H9 (cell line): Measurements from ENCODE around the gene RXFP3. TPM values are rescaled to one million over a fixed set of nuclear protein-coding genes. Genes with fewer than 3 reads are reported as not detected.

Experiments
- DNase-seq: peaks from one replicate; pipeline ENCODE4 v3.0.0-alpha.2; 2017
- H2AFZ ChIP-seq: one replicate; pipeline ENCODE4 v1.6.1; 2013; ENCODE audit warnings: mild to moderate bottlenecking, low read length, control low read depth, moderate library complexity
- H2AK5ac ChIP-seq: 2 replicates; pipeline ENCODE4 v1.6.1; 2013; ENCODE audit warnings: low read length, control low read depth, mixed read lengths; ENCODE audit not compliant: insufficient read length
- H2BK120ac ChIP-seq: one replicate; pipeline ENCODE4 v1.6.1; 2013; ENCODE audit warnings: low read depth, mild to moderate bottlenecking, low read length, control low read depth, inconsistent platforms; ENCODE audit not compliant: poor library complexity, severe bottlenecking
- H2BK12ac ChIP-seq: 2 replicates; pipeline ENCODE4 v1.6.1; 2013; ENCODE audit warnings: low read length, control low read depth, mixed read lengths, low read depth; ENCODE audit not compliant: insufficient read length
- H2BK15ac ChIP-seq: 2 replicates; pipeline ENCODE4 v1.6.1; 2013; ENCODE audit warnings: low read depth, low read length, control low read depth
- H2BK20ac ChIP-seq: one replicate; pipeline ENCODE4 v1.6.1; 2013; ENCODE audit warnings: low read depth, mild to moderate bottlenecking, low read length, control low read depth, inconsistent platforms; ENCODE audit not compliant: poor library complexity, severe bottlenecking
- H2BK5ac ChIP-seq: 2 replicates; pipeline ENCODE4 v1.6.1; 2013; ENCODE audit warnings: low read length, control low read depth, mixed read lengths; ENCODE audit not compliant: insufficient read length
- H3K14ac ChIP-seq: 2 replicates; pipeline ENCODE4 v1.6.1; 2013; ENCODE audit warnings: low read length, control low read depth; ENCODE audit not compliant: insufficient read depth
- H3K18ac ChIP-seq: 2 replicates; pipeline ENCODE4 v1.6.1; 2013; ENCODE audit warnings: low read depth, mild to moderate bottlenecking, mixed read lengths, low read length, control low read depth; ENCODE audit not compliant: insufficient read length
- H3K23ac ChIP-seq: 2 replicates; pipeline ENCODE4 v1.6.1; 2013; ENCODE audit warnings: low read length, control low read depth, mixed read lengths, low read depth; ENCODE audit not compliant: insufficient read length
- H3K23me2 ChIP-seq: 2 replicates; pipeline ENCODE4 v1.6.1; 2013; ENCODE audit warnings: low read depth, mild to moderate bottlenecking, mixed read lengths, low read length, control low read depth; ENCODE audit not compliant: insufficient read length, poor library complexity, severe bottlenecking
- H3K27ac ChIP-seq: 2 replicates; pipeline ENCODE4 v1.5.1; 2013; ENCODE audit warnings: low read length, control low read depth, mixed read lengths, low read depth; ENCODE audit not compliant: insufficient read length
- H3K27me3 ChIP-seq: 2 replicates; pipeline ENCODE4 v1.6.1; 2013; ENCODE audit warnings: low read length, control low read depth, inconsistent platforms; ENCODE audit not compliant: insufficient read depth
- H3K4ac ChIP-seq: 2 replicates; pipeline ENCODE4 v1.6.1; 2013; ENCODE audit warnings: low read depth, mild to moderate bottlenecking, control low read depth, inconsistent platforms, low read length, moderate library complexity
- H3K4me1 ChIP-seq: 2 replicates; pipeline ENCODE4 v1.6.1; 2013; ENCODE audit warnings: low read length, control low read depth, inconsistent platforms; ENCODE audit not compliant: insufficient read depth
- H3K4me2 ChIP-seq: 2 replicates; pipeline ENCODE4 v1.6.1; 2013; ENCODE audit warnings: low read length, control low read depth, mixed read lengths; ENCODE audit not compliant: insufficient read length, insufficient read depth
- H3K56ac ChIP-seq: 2 replicates; pipeline ENCODE4 v1.6.1; 2013; ENCODE audit warnings: low read depth, mild to moderate bottlenecking, mixed read lengths, low read length, control low read depth; ENCODE audit not compliant: insufficient read length
- H3K79me1 ChIP-seq: 2 replicates; pipeline ENCODE4 v1.6.1; 2013; ENCODE audit warnings: low read depth, mild to moderate bottlenecking, moderate library complexity, low read length, control low read depth, inconsistent platforms; ENCODE audit not compliant: insufficient read depth, poor library complexity, severe bottlenecking
- H3K79me2 ChIP-seq: 2 replicates; pipeline ENCODE4 v1.6.1; 2013; ENCODE audit warnings: low read length, control low read depth, inconsistent platforms; ENCODE audit not compliant: insufficient read depth
- H3K9ac ChIP-seq: 2 replicates; pipeline ENCODE4 v1.6.1; 2013; ENCODE audit warnings: low read length, control low read depth, mixed read lengths; ENCODE audit not compliant: insufficient read length; ENCODE audit errors: extremely low read depth
- H3K9me3 ChIP-seq: one replicate; pipeline ENCODE4 v1.6.1; 2013; ENCODE audit warnings: low read depth, low read length, inconsistent platforms; ENCODE audit not compliant: control insufficient read depth
- H3T11ph ChIP-seq: one replicate; pipeline ENCODE4 v1.6.1; 2013; ENCODE audit warnings: mild to moderate bottlenecking, low read length, control low read depth, inconsistent platforms
- H4K20me1 ChIP-seq: one replicate; pipeline ENCODE4 v1.6.1; 2013; ENCODE audit not compliant: control insufficient read depth, insufficient read length, insufficient read depth
- H4K5ac ChIP-seq: 2 replicates; pipeline ENCODE4 v1.6.1; 2013; ENCODE audit warnings: low read depth, mild to moderate bottlenecking, mixed read lengths, low read length, control low read depth; ENCODE audit not compliant: insufficient read length
- H4K8ac ChIP-seq: replicated peaks from 2 replicates; pipeline ENCODE4 v1.6.1; 2013; ENCODE audit warnings: low read length, control low read depth, mixed read lengths, low read depth; ENCODE audit not compliant: insufficient read length
- H4K91ac ChIP-seq: 2 replicates; pipeline ENCODE4 v1.6.1; 2013; ENCODE audit warnings: low read depth, mild to moderate bottlenecking, moderate library complexity, mixed read lengths, low read length, control low read depth; ENCODE audit not compliant: insufficient read length
- H3K27ac Mint-ChIP-seq, 3 experiments: 2 replicates in 2 of 3; 3 replicates in 1 of 3; pipeline ENCODE4 v1.8.0; 2020 to 2021; ENCODE audit warnings: mixed read lengths in 3 of 3, mild to moderate bottlenecking in 1 of 3, moderate library complexity in 1 of 3
- H3K27me3 Mint-ChIP-seq: 2 replicates; pipeline ENCODE4 v1.8.0; 2021; ENCODE audit warnings: low read depth, mild to moderate bottlenecking, moderate library complexity, mixed read lengths
- H3K36me3 Mint-ChIP-seq, 3 experiments: 2 replicates in 2 of 3; 3 replicates in 1 of 3; pipeline ENCODE4 v1.8.0; 2020 to 2021; ENCODE audit warnings: low read depth in 3 of 3, mixed read lengths in 3 of 3; ENCODE audit not compliant: insufficient read depth in 1 of 3
- H3K4me1 Mint-ChIP-seq, 2 experiments: 2 replicates each; pipeline ENCODE4 v1.8.0; 2020; ENCODE audit warnings: mixed read lengths in 2 of 2
- H3K4me3 Mint-ChIP-seq, 2 experiments: 2 replicates in 1 of 2; 3 replicates in 1 of 2; pipeline ENCODE4 v1.8.0; 2020 to 2021; ENCODE audit warnings: mild to moderate bottlenecking in 2 of 2, mixed read lengths in 2 of 2, moderate library complexity in 1 of 2
- H3K9me3 Mint-ChIP-seq, 2 experiments: 2 replicates in 1 of 2; 3 replicates in 1 of 2; pipeline ENCODE4 v1.8.0; 2020; ENCODE audit warnings: mild to moderate bottlenecking in 2 of 2, mixed read lengths in 2 of 2, moderate library complexity in 1 of 2
- WGBS: extraction: QIAGEN DNeasy Blood & Tissue Kit; methylation state at CpG from one replicate; pipeline ENCODE4 v1.1.7; 2013; ENCODE audit warnings: missing lambda C conversion rate, low lambda C conversion rate, mixed read lengths; ENCODE audit not compliant: insufficient read length; ENCODE audit errors: extremely low coverage; 5-methylcytosine and 5-hydroxymethylcytosine counted together
- total RNA-seq: library from RNA; stranded (reverse); gene quantifications from 2 replicates; pipeline ENCODE4 v1.2.1, GENCODE V29; 2021
- TF ChIP-seq, protein P1 (sequence below): fragments of 200-600 bp; sonication (generic); conservative IDR thresholded peaks from 3 replicates; pipeline ENCODE4 v1.8.0; 2021; ENCODE audit warnings: antibody characterized with exemption, mild to moderate bottlenecking

RXFP3 gene
- total RNA-seq, 1 experiment from 2014 or later: not detected

DNA sequence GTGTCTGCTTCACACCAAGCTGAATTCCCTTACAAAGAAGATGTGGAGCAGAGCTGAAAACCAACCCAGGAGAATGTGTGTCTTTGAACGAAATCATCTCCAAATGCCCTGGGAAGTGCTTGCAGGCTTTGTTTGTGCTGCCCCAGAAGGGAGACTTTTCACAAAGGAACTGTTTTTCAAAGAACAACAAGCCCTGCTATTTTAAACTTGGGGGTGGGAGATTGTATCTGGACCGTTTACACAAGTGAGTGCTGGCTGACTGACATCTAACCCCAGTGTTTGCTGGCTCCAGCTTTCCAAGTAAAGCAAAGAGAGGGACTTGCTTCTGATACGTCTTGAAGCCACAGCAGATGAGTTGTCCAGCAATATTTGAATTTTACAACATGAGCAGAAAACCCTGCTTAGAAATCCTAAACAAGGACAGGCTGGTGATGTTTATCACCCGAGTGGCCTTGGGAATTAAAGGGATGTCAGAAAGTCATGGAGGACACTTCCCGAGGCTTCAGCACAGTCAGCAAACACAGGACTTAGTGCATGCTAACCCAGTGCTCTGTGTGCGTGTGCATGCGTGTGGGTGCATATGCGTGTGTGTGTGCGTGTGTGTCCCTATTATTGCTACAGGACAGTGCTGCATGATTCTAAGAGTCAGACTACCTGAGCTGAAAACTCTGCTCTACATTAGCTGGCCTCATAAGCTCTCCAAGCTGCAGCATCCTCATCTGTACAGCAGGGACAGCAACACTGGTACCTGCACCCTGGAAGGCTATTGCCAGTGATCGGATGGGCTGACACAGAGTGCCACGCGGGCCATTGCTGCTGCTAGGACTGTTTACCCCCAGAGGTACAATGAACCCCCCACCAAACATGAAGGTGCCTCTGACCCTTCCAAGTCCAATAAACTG lies 45.8 kb upstream of the RXFP3 start:
- Histone ChIP-seq H2BK12ac (no peak overlapping the region), H3K27ac (no peak overlapping the region), H3K56ac (no peak overlapping the region), H2BK5ac (no peak overlapping the region), H3K4ac (no peak overlapping the region), H4K8ac (no peak overlapping the region), H4K5ac (no peak overlapping the region), H3K4me1 (peaks cover 9% of the 10 kb centered on the region; the same call in 1 of the 2 replicates), H2BK15ac (no peak overlapping the region), H4K91ac (no peak overlapping the region), H2BK20ac (no peak overlapping the region), H3K23me2 (peaks cover 7% of the 10 kb centered on the region), H3K18ac (no peak overlapping the region), H3K27me3 (peaks cover 3% of the 10 kb centered on the region; the same call in 1 of the 2 replicates), H3K79me2 (no peaks in the 10 kb centered on the region; the same call in 1 of the 2 replicates), H2BK120ac (no peak overlapping the region), H2AFZ (no peak overlapping the region), H3K14ac (no peak overlapping the region), H3K79me1 (no peaks in the 10 kb centered on the region), H3T11ph (no peak overlapping the region), H4K20me1 (no peaks in the 10 kb centered on the region), H3K23ac (no peak overlapping the region), H3K4me2 (peak overlapping the region; percentile 65), H3K9ac (no peak overlapping the region), H3K9me3 (no peaks in the 10 kb centered on the region), H2AK5ac (no peak overlapping the region)
- Mint-ChIP-seq H3K27me3 (peaks cover 27% of the 10 kb centered on the region), H3K9me3 (no peaks in the 10 kb centered on the region; a peak in 2 of 5 replicates), H3K27ac (peak overlapping the region in 1 of 3 experiments; percentile 76; a peak in 2 of 7 replicates), H3K4me1 (peaks cover 38 to 43% of the 10 kb centered on the region in 2 experiments), H3K4me3 (peak overlapping the region; percentile 74 to 93), H3K36me3 (no peaks in the 10 kb centered on the region)
- TF ChIP-seq, protein P1, sequence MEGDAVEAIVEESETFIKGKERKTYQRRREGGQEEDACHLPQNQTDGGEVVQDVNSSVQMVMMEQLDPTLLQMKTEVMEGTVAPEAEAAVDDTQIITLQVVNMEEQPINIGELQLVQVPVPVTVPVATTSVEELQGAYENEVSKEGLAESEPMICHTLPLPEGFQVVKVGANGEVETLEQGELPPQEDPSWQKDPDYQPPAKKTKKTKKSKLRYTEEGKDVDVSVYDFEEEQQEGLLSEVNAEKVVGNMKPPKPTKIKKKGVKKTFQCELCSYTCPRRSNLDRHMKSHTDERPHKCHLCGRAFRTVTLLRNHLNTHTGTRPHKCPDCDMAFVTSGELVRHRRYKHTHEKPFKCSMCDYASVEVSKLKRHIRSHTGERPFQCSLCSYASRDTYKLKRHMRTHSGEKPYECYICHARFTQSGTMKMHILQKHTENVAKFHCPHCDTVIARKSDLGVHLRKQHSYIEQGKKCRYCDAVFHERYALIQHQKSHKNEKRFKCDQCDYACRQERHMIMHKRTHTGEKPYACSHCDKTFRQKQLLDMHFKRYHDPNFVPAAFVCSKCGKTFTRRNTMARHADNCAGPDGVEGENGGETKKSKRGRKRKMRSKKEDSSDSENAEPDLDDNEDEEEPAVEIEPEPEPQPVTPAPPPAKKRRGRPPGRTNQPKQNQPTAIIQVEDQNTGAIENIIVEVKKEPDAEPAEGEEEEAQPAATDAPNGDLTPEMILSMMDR: peak; percentile 33; the same call in 1 of the 3 replicates
- peak; percentile 44 for DNase-seq
- WGBS: no CpG with 5 or more reads among the region's 12 CpGs
